Rectal smooth muscle tissue (tissue), 1 donor: ENCODE results near the gene ALDH4A1.

Experiments
- H3K27ac ChIP-seq: one replicate; pipeline ENCODE4 v1.7.0; 2013; ENCODE audit warnings: low read depth, low read length, inconsistent platforms
- H3K27me3 ChIP-seq: one replicate; pipeline ENCODE4 v1.7.0; 2013; ENCODE audit warnings: low read length; ENCODE audit not compliant: control insufficient read depth, insufficient read depth
- H3K36me3 ChIP-seq: one replicate; pipeline ENCODE4 v1.7.0; 2013; ENCODE audit warnings: low read length; ENCODE audit not compliant: control insufficient read depth, insufficient read depth
- H3K4me1 ChIP-seq: one replicate; pipeline ENCODE4 v1.7.0; 2013; ENCODE audit warnings: low read length; ENCODE audit not compliant: control insufficient read depth, insufficient read depth
- H3K4me3 ChIP-seq: one replicate; pipeline ENCODE4 v1.7.0; 2013; ENCODE audit warnings: low read length
- H3K9ac ChIP-seq: one replicate; pipeline ENCODE4 v1.7.0; 2013; ENCODE audit warnings: low read length

ALDH4A1 gene

GRCh38 chr1:18902523-18903290 is at the start of gene ALDH4A1:
Gene ALDH4A1 (minus strand): TSS chr1:18902555. CDS start chr1:18902523, 32 bp downstream.
- Histone ChIP-seq H3K36me3 (no peaks in the 10 kb centered on the region), H3K27ac (peak within 1 kb of the TSS; percentile 88), H3K4me1 (peaks cover 8% of the 10 kb centered on the region), H3K4me3 (peak within 1 kb of the TSS; percentile 74), H3K9ac (peak within 1 kb of the TSS; percentile 29), H3K27me3 (no peaks in the 10 kb centered on the region)

- Histone ChIP-seq H3K4me1 (peaks cover 56% of the 10 kb centered on the region), H3K27me3 (no peaks in the 10 kb centered on the region), H3K4me3 (peak overlapping the region; percentile 1), H3K36me3 (no peaks in the 10 kb centered on the region), H3K27ac (peak overlapping the region; percentile 98), H3K9ac (no peak overlapping the region)
Measured at GRCh38 chr1:18951818-18952391, 49.5 kb upstream of the ALDH4A1 start.

GRCh38 chr1:18951416-18951815 is 49.1 kb upstream of the ALDH4A1 start:
- peak overlapping the region; percentile 18 for H3K4me3 ChIP-seq
- H3K4me1 ChIP-seq = peaks cover 57% of the 10 kb centered on the region
- H3K27ac ChIP-seq = peak overlapping the region; percentile 98

GRCh38 chr1:18950401-18951026 is 48.2 kb upstream of the ALDH4A1 start:
- Histone ChIP-seq H3K4me3 (peak overlapping the region; percentile 52), H3K9ac (peak overlapping the region; percentile 70), H3K4me1 (peaks cover 60% of the 10 kb centered on the region)

More at GRCh38 chr1:18951416-18951815, 49.1 kb upstream of the ALDH4A1 start:
- no peaks in the 10 kb centered on the region for H3K36me3 ChIP-seq
- H3K27me3 ChIP-seq = no peaks in the 10 kb centered on the region
- no peak overlapping the region for H3K9ac ChIP-seq

GRCh38 chr1:18949686-18950400 is 47.5 kb upstream of the ALDH4A1 start:
- Histone ChIP-seq H3K4me3 (peak overlapping the region; percentile 52), H3K9ac (peak overlapping the region; percentile 70), H3K27ac (peak overlapping the region; percentile 98), H3K27me3 (no peaks in the 10 kb centered on the region), H3K36me3 (no peaks in the 10 kb centered on the region), H3K4me1 (peaks cover 62% of the 10 kb centered on the region)

More at GRCh38 chr1:18950401-18951026, 48.2 kb upstream of the ALDH4A1 start:
- peak overlapping the region; percentile 98 for H3K27ac ChIP-seq
- H3K27me3 ChIP-seq = no peaks in the 10 kb centered on the region
- no peaks in the 10 kb centered on the region for H3K36me3 ChIP-seq

GRCh38 chr1:18948913-18949685 is 46.7 kb upstream of the ALDH4A1 start:
- H3K4me3 ChIP-seq = peak overlapping the region; percentile 52
- H3K36me3 ChIP-seq = no peaks in the 10 kb centered on the region
- H3K9ac ChIP-seq = no peak overlapping the region
- peaks cover 66% of the 10 kb centered on the region for H3K4me1 ChIP-seq
- H3K27ac ChIP-seq = peak overlapping the region; percentile 98
- no peaks in the 10 kb centered on the region for H3K27me3 ChIP-seq

- H3K27ac ChIP-seq = peak overlapping the region; percentile 98
- H3K9ac ChIP-seq = no peak overlapping the region
- no peaks in the 10 kb centered on the region for H3K27me3 ChIP-seq
- H3K4me3 ChIP-seq = peak overlapping the region; percentile 9
- peaks cover 66% of the 10 kb centered on the region for H3K4me1 ChIP-seq
- H3K36me3 ChIP-seq = no peaks in the 10 kb centered on the region
Measured at GRCh38 chr1:18948048-18948912, 45.9 kb upstream of the ALDH4A1 start.

GRCh38 chr1:18947570-18947969 is 45.2 kb upstream of the ALDH4A1 start:
- Histone ChIP-seq H3K27ac (peak overlapping the region; percentile 98), H3K4me1 (peaks cover 66% of the 10 kb centered on the region), H3K27me3 (no peaks in the 10 kb centered on the region), H3K4me3 (no peak overlapping the region), H3K9ac (no peak overlapping the region), H3K36me3 (no peaks in the 10 kb centered on the region)

GRCh38 chr1:18946550-18947381 is 44.4 kb upstream of the ALDH4A1 start:
- H3K4me1 ChIP-seq = peaks cover 65% of the 10 kb centered on the region
- no peak overlapping the region for H3K9ac ChIP-seq

GRCh38 chr1:18945401-18945849 is 43.1 kb upstream of the ALDH4A1 start:
- Histone ChIP-seq H3K9ac (no peak overlapping the region), H3K4me3 (no peak overlapping the region), H3K36me3 (no peaks in the 10 kb centered on the region), H3K4me1 (peaks cover 67% of the 10 kb centered on the region), H3K27ac (peak overlapping the region; percentile 90), H3K27me3 (no peaks in the 10 kb centered on the region)

More at GRCh38 chr1:18946550-18947381, 44.4 kb upstream of the ALDH4A1 start:
- Histone ChIP-seq H3K4me3 (no peak overlapping the region), H3K27me3 (no peaks in the 10 kb centered on the region), H3K36me3 (no peaks in the 10 kb centered on the region), H3K27ac (peak overlapping the region; percentile 98)
